Left ventricle myocardium superior (tissue), 1 donor: ENCODE results near the gene ZNF592. TPM values are rescaled to one million over a fixed set of nuclear protein-coding genes. Genes with fewer than 3 reads are reported as not detected.
"Not testable (repeated sequence)": the region's sequence is repeated elsewhere in the genome, so short reads cannot be mapped to it uniquely, and the experiment has no call there.

Experiments used
- ATAC-seq: fragments of 200-7000 bp; cut with Tn5 transposase; one replicate; pipeline ENCODE4 v1.9.1; 2020; ENCODE audit warnings: mild to moderate bottlenecking, moderate library complexity
- DNase-seq: peaks from one replicate; pipeline ENCODE4 v3.0.0-alpha.2; 2020
- intact Hi-C: fragments of 100-400 bp; cut with micrococcal nuclease; formaldehyde crosslinking; loops from one replicate; pipeline ENCODE4 v1.11.0; 2022
- long read RNA-seq: library from polyadenylated mRNA; unstranded; transcript quantifications from one replicate; pipeline ENCODE4 v2.0.0, GENCODE V29; 2021
- total RNA-seq: library from RNA; stranded (reverse); fragmentation: NEBNext Ultra II Directional; extraction: Animal tissue kit (Norgen Biotek cat#: 25700); gene quantifications from one replicate; pipeline ENCODE4 v1.2.1, GENCODE V29; 2021
- donor health status: DM: no; HTN: yes; CAD: no; lungs with severe emphysema.

The ZNF592 gene, protein sequence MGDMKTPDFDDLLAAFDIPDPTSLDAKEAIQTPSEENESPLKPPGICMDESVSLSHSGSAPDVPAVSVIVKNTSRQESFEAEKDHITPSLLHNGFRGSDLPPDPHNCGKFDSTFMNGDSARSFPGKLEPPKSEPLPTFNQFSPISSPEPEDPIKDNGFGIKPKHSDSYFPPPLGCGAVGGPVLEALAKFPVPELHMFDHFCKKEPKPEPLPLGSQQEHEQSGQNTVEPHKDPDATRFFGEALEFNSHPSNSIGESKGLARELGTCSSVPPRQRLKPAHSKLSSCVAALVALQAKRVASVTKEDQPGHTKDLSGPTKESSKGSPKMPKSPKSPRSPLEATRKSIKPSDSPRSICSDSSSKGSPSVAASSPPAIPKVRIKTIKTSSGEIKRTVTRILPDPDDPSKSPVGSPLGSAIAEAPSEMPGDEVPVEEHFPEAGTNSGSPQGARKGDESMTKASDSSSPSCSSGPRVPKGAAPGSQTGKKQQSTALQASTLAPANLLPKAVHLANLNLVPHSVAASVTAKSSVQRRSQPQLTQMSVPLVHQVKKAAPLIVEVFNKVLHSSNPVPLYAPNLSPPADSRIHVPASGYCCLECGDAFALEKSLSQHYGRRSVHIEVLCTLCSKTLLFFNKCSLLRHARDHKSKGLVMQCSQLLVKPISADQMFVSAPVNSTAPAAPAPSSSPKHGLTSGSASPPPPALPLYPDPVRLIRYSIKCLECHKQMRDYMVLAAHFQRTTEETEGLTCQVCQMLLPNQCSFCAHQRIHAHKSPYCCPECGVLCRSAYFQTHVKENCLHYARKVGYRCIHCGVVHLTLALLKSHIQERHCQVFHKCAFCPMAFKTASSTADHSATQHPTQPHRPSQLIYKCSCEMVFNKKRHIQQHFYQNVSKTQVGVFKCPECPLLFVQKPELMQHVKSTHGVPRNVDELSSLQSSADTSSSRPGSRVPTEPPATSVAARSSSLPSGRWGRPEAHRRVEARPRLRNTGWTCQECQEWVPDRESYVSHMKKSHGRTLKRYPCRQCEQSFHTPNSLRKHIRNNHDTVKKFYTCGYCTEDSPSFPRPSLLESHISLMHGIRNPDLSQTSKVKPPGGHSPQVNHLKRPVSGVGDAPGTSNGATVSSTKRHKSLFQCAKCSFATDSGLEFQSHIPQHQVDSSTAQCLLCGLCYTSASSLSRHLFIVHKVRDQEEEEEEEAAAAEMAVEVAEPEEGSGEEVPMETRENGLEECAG (N-terminal part only)
- 20.0 TPM for total RNA-seq
- long read RNA-seq, full-length matches to known transcripts: 3 of 16 reads
- long read RNA-seq, partial matches to known transcripts: 11 of 16 reads
- long read RNA-seq, other reads (novel, unspliced or antisense): 2 of 16 reads

DNA sequence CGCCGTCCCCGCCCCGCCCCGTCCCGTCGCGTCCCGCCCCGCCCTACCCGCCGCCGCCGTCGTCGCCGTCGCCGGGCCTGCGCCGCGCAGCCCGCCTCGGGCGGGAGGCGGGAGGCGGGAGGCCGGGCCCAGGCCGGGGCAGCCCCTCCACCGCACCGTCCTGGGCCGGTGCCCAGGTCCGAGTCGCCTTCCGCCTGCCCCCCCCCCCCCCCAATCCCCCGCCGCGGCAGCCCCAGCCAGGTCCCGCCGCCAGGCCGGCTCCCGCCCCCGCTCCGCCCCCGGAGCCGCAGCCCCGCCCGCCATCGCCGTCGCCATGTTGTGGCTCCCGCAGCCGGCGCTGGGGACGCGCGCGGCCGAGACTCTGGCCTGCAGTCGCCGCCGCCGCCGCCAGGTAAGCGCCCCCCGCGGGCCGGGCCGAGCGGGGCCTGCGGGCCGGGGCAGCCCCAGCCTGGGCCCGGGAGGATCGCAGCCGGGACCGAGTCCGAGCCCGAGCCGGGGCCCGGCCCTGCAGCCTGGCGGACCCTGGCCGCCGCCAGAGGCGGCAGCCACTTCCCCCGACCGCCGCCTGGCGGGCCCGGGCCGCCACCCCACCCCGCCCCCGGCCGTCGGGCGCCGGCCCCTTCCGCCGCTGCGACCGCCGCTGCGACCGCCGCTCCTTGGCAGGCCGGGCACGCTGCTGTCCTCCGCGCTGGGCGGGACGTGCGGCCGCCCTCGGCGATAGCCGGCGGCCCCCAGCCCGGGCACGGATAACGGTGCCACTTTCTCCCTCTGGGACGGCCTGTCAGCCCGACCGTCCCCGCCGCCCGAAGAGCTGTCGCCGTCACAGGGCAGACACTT is at the start of gene ZNF592:
Gene ZNF592 (plus strand): TSS at position 319 of the 837 bp plus-strand sequence. CDS start 34,084 bp downstream, outside the sequence.
- intact Hi-C loops: no loop called here
- DNase-seq (peak; percentile 94), ATAC-seq (peak; percentile 82)

DNA sequence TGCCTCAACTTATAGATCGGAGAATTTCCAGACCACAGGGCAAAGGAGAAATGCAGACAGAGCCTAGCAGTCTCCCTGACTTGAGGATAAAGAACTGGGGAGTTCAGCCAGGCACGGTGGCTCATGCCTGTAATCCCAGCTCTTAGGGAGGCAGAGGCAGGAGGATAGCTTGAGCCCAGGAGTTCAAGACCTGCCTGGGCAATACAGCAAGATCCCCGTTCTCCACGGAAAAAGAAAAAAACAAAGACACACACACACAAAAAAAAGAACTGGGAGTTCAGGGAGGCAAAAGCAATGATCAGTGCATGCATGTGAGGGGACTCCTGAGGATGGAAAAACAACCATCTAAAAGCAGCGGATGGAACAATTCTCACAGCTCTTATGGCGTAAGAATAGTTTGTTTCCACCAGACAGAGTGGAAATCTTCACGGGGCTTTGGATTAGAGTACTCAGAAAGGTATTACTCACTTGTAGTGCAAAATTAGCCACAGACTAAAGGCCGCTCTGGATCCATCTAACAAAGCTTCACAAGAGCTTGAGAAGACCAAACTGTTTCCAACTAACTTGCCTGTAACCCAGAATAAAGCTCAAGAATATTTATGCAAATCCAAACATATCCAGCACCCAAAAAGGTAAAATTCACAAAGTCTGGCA is 48.7 kb upstream of the ZNF592 start:
- DNase-seq (no peak), ATAC-seq (no peak)
- intact Hi-C loops: no loop called here

DNA sequence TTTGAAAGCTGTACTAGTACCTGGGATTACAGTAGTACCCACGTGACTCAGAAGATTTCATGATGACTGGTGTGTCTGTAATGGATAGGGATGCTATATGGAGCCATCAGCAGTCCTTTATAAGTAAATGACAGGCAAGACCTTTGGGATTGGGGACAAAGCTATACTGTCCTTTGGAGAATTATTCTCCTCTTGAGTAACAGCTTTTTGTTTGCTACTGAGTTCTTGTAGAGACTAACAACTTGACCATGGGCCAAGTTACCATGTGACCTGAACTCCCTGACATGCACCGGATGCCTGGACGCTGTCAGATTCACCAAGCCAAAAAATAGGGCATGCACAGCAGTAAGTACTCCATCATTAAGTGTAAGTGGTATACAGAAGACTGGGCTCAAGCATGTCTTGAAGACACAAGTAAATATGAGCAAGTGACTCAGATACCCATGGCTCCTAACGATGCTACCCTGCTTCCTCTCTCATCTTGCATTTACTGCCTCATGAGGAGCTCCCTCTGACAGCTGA is 45.4 kb upstream of the ZNF592 start:
- ATAC-seq (peak; percentile 93), DNase-seq (no peak)
- intact Hi-C loops: no loop called here

DNA sequence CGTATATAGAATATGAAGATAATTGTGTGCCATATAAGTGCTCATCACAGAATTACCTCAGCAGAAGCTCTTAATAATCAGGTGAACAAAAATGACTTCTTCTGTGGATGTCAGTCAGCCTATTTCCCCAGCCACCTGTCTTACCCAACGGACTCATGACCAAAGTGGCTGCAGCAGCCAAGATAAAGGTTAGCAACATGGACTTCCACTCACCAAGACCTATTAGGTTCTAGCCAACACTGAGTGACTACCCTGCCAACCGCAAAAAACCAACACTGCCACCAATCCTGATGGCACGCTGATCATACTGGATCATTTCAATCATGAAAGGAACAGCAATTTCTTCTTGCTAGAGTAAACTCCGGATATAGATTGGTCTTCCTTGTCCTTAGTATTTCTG is 44.6 kb upstream of the ZNF592 start:
- ATAC-seq (no peak), DNase-seq (no peak)
- intact Hi-C loops: no loop called here

DNA sequence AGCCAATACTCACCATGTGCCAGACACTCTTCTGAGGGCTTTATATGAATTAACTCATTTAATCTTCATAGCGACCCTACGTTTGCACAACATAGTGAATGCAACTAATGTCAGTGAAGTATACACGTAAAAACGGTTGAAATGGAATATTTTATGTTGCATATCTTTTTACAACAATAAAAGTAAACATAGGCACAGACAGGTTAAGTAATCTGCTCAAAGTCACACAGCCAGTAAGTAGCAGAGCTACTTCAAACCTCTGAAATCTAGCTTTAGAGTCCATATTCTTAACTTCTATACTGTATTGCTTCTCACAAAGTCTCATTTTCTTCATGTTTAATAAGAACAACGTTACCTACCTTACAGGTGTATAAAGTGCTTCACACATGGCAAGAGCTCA is 34.0 kb upstream of the ZNF592 start:
- intact Hi-C loops: no loop called here
- no peak for DNase-seq
- no peak for ATAC-seq

DNA sequence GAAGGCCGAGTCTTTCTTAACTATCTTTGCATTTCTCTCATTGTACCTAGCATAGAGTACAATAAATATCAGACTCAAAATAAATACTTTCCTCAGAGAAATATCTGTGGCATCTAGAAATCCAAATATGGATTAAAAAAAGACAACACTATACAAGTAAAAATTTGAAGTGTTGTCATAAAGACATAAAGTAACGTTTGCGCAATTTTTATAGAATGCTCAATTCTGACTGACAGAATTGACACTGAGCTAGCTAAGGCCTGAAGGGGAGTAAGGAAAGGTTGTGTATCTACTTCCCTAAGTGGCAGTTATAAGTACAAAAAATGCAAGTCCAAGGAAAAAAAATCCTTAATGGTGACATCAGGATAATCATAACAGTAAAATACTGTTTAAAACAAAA is 33.6 kb upstream of the ZNF592 start:
- DNase-seq: no peak
- intact Hi-C loops: no loop called here
- no peak for ATAC-seq

DNA sequence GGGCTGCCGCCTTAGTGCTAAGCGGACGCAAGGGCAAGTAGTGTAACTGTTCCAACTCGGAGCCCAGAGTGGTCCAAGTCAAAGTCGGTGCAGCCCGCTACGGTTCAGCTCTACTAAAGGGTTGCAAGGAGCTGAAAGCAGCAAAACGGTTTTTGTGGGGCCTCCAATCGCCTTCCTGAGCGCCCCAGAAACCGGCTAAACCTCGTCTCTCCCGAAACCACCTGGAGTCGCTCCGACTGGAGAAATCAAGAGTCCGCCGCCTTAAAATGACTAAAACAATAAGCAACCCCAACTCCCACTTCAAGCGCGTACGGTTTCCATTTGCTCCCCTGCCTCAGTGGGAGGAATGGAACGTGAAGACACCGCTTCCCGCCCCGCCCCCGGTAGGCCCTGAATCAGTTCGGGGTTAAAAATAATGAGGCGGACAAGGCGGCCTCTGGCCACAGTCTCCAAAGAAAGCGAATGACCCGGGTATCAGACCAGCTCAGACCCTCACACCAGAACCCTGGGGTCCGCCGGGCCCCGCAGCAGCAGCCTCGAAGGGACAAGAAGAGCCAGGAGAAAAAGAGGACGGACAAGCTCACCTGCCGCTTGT is 32.9 kb upstream of the ZNF592 start:
- intact Hi-C loops: no loop called here
- ATAC-seq: peak; percentile 19
- no peak for DNase-seq

DNA sequence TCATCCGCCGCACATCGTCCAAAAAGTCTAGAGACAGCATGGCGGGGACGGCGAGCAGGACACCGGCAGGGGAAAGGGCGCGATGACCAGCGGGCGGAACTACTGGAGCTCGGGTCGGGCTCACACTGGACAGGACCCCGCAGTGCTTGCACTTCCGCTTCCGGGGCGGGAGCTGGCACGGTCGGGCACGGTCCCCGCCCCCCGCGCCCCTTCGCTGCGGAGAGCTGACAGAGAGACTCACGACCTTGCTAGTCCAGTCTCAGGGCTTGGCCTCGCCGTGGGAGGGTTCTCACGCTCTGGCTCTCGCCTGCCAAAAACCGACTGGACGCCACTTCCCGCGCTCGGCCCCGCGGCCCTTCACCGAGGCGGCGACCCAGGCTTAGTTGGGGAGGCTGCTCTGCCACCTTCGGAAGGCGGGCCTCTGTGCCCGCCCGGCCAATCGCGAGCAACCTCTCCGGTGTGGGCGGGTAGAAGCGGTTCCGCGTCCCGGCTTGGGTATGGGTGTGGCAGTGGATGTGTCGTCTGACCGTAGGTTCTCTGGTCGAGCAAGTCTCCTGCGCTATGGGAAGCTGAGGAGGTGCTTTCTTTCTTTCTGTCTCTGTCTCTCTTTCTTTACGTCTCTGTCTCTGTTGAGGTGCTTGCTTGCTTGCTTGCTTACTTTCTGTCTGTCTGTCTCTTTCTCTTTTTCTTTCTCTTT is 32.2 kb upstream of the ZNF592 start, which contains the start of gene SEC11A:
Gene SEC11A (minus strand): TSS at position 104 of the 697 bp plus-strand sequence. CDS start 64 bp downstream, at position 40.
- intact Hi-C loops: no loop called here
- ATAC-seq (peak; percentile 99), DNase-seq (peak; percentile 97)

DNA sequence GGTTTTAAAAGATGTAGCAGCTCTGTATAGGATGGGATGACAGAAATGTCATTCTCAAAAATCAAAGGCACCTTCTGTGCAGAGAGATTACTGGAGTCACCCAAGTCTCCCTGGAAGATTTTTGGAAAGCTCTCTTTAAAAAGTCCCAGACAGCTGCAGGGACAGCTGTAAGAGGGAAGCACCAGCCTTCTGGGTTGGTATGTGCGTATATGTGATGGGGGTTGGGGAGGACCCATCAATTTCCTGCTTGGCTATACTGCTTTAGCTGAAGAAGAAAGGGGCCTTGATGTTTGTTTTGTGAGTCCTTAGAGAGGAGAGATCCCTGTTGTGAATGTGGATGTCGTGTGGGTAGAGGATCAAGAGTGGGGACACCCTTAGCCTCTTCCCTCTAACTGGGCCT is 27.0 kb upstream of the ZNF592 start:
- DNase-seq (no peak), ATAC-seq (no peak)
- intact Hi-C loops: no loop called here

DNA sequence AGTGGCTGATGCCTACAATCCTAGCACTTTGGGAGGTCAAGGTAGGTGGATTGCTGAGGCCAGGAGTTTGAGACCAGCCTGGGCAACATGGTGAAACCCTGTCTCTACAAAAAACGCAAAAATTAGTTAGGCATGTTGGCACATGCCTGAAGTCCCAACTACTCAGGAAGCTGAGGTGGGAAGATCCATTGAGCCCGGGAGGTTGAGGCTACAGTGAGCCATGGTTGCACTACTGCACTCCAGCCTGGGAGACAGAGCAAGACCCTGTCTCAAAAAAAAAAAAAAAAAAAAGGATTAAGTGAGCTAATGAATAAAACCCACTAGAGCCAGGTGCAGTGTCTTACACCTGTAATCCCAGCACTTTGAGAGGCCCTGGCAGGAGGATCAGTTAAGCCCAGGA is 25.8 kb upstream of the ZNF592 start:
- ATAC-seq (no peak), DNase-seq (no peak)
- intact Hi-C loops: no loop called here

DNA sequence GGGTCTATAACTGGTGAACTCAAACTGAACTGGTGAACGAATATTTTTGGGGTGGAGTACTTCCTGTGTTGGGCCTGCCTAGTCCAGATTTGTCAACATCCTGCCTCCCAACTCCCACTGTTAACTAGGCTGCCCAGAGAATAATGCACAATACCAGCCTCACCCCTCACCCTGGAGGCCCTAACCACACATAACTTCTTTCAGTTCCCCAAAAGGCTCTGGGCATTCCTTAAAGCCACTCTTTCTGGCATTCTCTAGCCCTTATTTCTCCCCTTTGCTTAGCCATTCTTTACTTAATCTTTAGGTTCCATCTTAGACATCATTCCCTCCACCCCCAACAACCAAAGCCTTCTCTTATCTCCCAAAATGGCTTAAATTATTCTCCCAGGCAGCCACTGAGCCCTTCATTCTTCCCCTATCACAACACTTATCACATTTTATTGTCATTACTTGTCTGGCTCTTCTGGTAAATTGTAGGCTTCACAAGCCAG is 23.3 kb upstream of the ZNF592 start:
- intact Hi-C loops: no loop called here
- ATAC-seq: peak; percentile 86
- no peak for DNase-seq

DNA sequence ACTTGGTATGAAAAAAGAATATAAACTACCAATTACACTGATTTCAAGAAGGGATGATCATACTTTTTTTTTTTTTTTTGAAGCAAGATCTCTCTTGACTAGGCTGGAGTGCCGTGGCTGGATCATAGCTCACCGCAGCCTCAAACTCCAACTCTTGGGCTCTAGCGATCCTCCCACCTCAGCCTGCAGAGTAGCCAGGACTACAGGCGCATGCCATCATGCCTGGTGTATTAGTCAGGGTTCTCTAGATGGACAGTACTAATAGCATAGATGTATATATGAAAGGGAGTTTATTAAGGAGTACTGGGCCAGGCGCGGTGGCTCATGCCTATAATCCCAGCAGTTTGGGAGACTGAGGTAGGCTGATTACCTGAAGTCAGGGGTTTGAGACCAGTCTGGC is 21.0 kb upstream of the ZNF592 start:
- intact Hi-C loops: no loop called here
- DNase-seq (no peak), ATAC-seq (no peak)

DNA sequence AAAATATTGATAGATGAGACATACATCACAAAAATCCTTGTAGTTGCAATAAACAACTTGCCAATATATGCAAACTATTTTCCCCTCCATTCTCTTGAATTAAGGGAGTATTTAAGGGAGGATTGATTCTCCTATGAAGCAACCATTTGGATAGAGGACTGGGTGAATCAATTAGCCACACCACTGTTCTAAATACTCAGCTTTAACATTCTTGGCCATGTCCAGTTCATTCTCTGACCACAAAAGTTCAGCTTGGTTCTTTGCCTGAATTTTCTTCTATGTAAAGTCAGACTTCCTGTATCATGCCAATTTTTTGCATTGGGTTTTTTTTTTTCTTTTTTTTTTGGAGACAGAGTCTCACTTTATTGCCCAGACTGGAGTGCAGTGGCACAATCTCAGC is 16.6 kb upstream of the ZNF592 start:
- intact Hi-C loops: no loop called here
- no peak for DNase-seq
- ATAC-seq: no peak

DNA sequence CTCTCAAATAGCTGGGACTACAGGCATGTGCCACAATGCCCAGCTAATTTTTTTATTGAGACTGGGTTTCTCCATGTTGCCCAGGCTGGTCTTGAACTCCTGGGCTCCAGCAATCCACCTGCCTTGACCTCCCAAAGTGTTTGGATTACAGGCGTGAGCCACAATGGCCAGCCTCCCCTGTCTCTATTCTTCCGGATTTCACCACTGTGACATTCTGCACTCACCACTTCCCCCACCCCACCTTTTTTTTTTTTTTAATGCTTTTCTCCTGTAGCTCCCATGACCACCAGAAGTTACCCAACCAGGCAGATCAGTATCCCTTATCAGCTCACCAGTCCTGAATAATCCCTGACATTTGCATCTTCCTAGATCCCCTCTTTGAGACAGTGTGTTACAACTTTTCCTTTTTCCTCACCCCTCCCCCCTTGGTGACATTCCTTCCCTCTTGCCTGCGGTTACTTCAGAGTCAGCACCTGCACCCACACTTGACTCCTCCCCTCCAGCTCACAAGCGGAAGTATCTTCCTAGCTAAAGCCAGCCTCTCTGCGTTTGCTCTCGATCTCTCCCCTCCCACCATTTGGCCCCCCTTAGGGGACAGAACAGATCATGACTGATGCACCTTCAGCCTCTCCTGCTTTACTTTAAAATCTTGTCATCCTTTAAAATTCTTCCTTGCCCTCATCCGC is 13.5 kb upstream of the ZNF592 start:
- intact Hi-C loops: no loop called here
- DNase-seq: no peak

DNA sequence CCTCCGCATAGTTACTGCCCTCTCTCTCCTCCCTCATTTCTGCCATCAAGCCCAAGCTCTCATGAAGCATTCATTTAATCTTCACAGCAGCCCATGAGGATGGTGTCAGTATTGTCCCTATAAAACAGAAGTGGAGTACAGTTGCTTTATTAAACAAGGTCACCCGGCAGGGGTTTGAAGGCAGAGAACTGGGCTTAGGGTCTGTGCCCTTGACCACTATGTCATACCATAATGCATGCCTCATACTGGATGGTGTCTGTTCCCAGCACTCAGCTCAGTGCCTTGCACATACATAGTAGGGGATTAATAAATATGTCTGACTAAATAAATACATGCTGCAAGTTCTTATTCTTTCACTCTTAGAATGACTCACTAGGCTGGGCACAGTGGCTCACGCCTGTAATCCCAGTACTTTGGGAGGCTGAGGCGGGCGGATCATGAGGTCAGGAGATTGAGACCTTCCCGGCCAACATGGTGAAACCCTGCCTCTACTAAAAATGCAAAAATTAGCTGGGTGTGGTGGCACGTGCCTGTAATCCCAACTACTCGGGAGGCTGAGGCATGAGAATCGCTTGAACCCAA is 12.8 kb upstream of the ZNF592 start:
- intact Hi-C loops, DNase-seq: not testable (repeated sequence)
- peak; percentile 14 for ATAC-seq

More for the DNA sequence above, 13.5 kb upstream of the ZNF592 start:
- peak; percentile 75 for ATAC-seq

DNA sequence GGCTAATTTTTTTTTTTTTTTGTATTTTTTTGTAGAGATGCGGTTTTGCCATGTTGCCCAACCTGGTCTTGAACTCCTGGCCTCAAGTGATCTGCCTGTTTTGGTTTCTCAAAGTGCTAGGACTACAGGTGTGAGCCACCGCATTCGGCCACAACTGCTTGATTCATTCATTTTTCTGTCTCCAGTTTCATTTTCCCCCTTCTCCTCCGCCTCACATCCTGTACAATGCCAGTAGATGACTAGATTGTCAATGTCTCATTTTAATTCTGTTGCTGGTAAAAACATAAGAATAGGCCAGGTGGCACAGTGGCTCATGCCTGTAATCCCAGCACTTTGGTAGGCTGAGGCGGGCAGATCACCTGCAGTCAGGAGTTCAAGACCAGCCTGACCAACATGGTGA is 12.0 kb upstream of the ZNF592 start:
- intact Hi-C loops: no loop called here
- DNase-seq (no peak), ATAC-seq (no peak)
